Neuronal stem cell (in vitro differentiated cells): ENCODE results near the gene WDR45.

Source experiments
- DNase-seq: peaks from one replicate; pipeline ENCODE4 v3.0.0-alpha.2; 2013; ENCODE audit warnings: low spot score
- H2AFZ ChIP-seq: one replicate; pipeline ENCODE4 v1.6.1; 2013; ENCODE audit warnings: mild to moderate bottlenecking, low read length, inconsistent platforms
- H2AK5ac ChIP-seq: 2 replicates; pipeline ENCODE4 v1.6.1; 2013; ENCODE audit warnings: low read depth, mild to moderate bottlenecking, inconsistent platforms, low read length, moderate library complexity, mixed read lengths
- H2BK120ac ChIP-seq: 2 replicates; pipeline ENCODE4 v1.6.1; 2013; ENCODE audit warnings: low read depth, mild to moderate bottlenecking, inconsistent platforms, low read length, moderate library complexity, mixed read lengths
- H2BK12ac ChIP-seq: one replicate; pipeline ENCODE4 v1.6.1; 2013; ENCODE audit warnings: low read length, inconsistent platforms
- H2BK15ac ChIP-seq: 2 replicates; pipeline ENCODE4 v1.6.1; 2013; ENCODE audit warnings: mild to moderate bottlenecking, low read length, inconsistent platforms, mixed read lengths
- H2BK5ac ChIP-seq: one replicate; pipeline ENCODE4 v1.6.1; 2013; ENCODE audit warnings: inconsistent platforms, mild to moderate bottlenecking, low read length, moderate library complexity
- H3K14ac ChIP-seq: one replicate; pipeline ENCODE4 v1.6.1; 2013; ENCODE audit warnings: low read length, inconsistent platforms
- H3K18ac ChIP-seq: 2 replicates; pipeline ENCODE4 v1.6.1; 2013; ENCODE audit warnings: low read length, inconsistent platforms
- H3K23ac ChIP-seq: 2 replicates; pipeline ENCODE4 v1.6.1; 2013; ENCODE audit warnings: low read depth, mild to moderate bottlenecking, mixed read lengths, low read length, inconsistent platforms; ENCODE audit not compliant: poor library complexity
- H3K27ac ChIP-seq: replicated peaks from 3 replicates; pipeline ENCODE4 v1.5.1; 2013; ENCODE audit warnings: low read length, inconsistent platforms
- H3K27me3 ChIP-seq, 3 experiments: 2 replicates each; pipeline ENCODE4 v1.6.1; 2013; ENCODE audit warnings: low read length in 3 of 3, mild to moderate bottlenecking in 2 of 3, inconsistent platforms in 1 of 3, low read depth in 1 of 3, mixed read lengths in 1 of 3, moderate library complexity in 1 of 3; ENCODE audit not compliant: control insufficient read depth in 3 of 3, insufficient read depth in 3 of 3
- H3K36me3 ChIP-seq, 2 donors: replicated peaks in 1 of 2; 2 replicates each; pipeline ENCODE4 v1.6.1; 2013; ENCODE audit warnings: low read length in 2 of 2; ENCODE audit not compliant: control insufficient read depth in 2 of 2, insufficient read depth in 2 of 2
- H3K4ac ChIP-seq: 2 replicates; pipeline ENCODE4 v1.6.1; 2013; ENCODE audit warnings: inconsistent platforms, mild to moderate bottlenecking, low read length, moderate library complexity
- H3K4me1 ChIP-seq, 2 donors: 1 replicate in 1 of 2; 2 replicates in 1 of 2; pipeline ENCODE4 v1.6.1; 2013; ENCODE audit warnings: low read length in 2 of 2, low read depth in 1 of 2; ENCODE audit not compliant: control insufficient read depth in 2 of 2, insufficient read depth in 1 of 2
- H3K4me2 ChIP-seq: one replicate; pipeline ENCODE4 v1.6.1; 2013; ENCODE audit warnings: mild to moderate bottlenecking, low read length, inconsistent platforms; ENCODE audit not compliant: insufficient read depth, poor library complexity, severe bottlenecking
- H3K4me3 ChIP-seq, 2 donors: 2 replicates each; pipeline ENCODE4 v1.5.1; 2013; ENCODE audit warnings: low read length in 2 of 2, mild to moderate bottlenecking in 2 of 2, inconsistent platforms in 1 of 2, moderate library complexity in 1 of 2
- H3K79me1 ChIP-seq: one replicate; pipeline ENCODE4 v1.6.1; 2013; ENCODE audit warnings: low read depth, mild to moderate bottlenecking, inconsistent platforms, low read length, moderate library complexity
- H3K9ac ChIP-seq: one replicate; pipeline ENCODE4 v1.6.1; 2013; ENCODE audit warnings: mild to moderate bottlenecking, low read depth, low read length, inconsistent platforms; ENCODE audit not compliant: poor library complexity
- H3K9me3 ChIP-seq, 2 donors: replicated peaks in 1 of 2; 2 replicates each; pipeline versions ENCODE3 to v1.6.1; 2013; ENCODE audit warnings: low read length in 2 of 2, mild to moderate bottlenecking in 2 of 2, inconsistent platforms in 1 of 2, low read depth in 1 of 2, mixed read lengths in 1 of 2, moderate library complexity in 1 of 2; ENCODE audit not compliant: control insufficient read depth in 2 of 2, insufficient read depth in 1 of 2
- H4K8ac ChIP-seq: one replicate; pipeline ENCODE4 v1.6.1; 2013; ENCODE audit warnings: low read depth, mild to moderate bottlenecking, inconsistent platforms, low read length, moderate library complexity
- H4K91ac ChIP-seq: one replicate; pipeline ENCODE4 v1.6.1; 2013; ENCODE audit warnings: low read length, low read depth, mild to moderate bottlenecking, inconsistent platforms; ENCODE audit not compliant: poor library complexity
- WGBS, 2 donors: extraction: QIAGEN DNeasy Blood & Tissue Kit; methylation state at CpG; one replicate each; pipeline ENCODE4 v1.1.7; 2013; ENCODE audit warnings: missing lambda C conversion rate in 2 of 2, mixed read lengths in 1 of 2; ENCODE audit not compliant: insufficient read length in 2 of 2, insufficient replicate concordance in 1 of 2; ENCODE audit errors: extremely low coverage in 2 of 2; 5-methylcytosine and 5-hydroxymethylcytosine counted together

WDR45 gene

GRCh38 chrX:49042581-49043219 lies 37.0 kb downstream of the WDR45 start:
- no peak overlapping the region for H3K9ac ChIP-seq
- no peak overlapping the region for H3K14ac ChIP-seq
- H3K4me3 ChIP-seq, result peak overlapping the region; percentile 70 to 95
- no peak overlapping the region for H3K23ac ChIP-seq
- H4K8ac ChIP-seq, result no peak overlapping the region
- no peaks in the 10 kb centered on the region for H3K9me3 ChIP-seq
- peak overlapping the region; percentile 79 for H2AFZ ChIP-seq
- H2AK5ac ChIP-seq, result no peak overlapping the region
- H2BK5ac ChIP-seq, result peak overlapping the region; percentile 87
- H3K18ac ChIP-seq, result peak overlapping the region; percentile 83
- no peak overlapping the region for H2BK12ac ChIP-seq
- H3K36me3 ChIP-seq, result peaks cover 14 to 18% of the 10 kb centered on the region in 2 donors
- H3K4ac ChIP-seq, result no peak overlapping the region
- DNase-seq, result no peak
- peak overlapping the region; percentile 46 for H3K27ac ChIP-seq
- no CpG with 5 or more reads among the region's 29 CpGs for WGBS, 2 donors
- no peaks in the 10 kb centered on the region for H3K27me3 ChIP-seq
- no peak overlapping the region for H2BK120ac ChIP-seq
- H4K91ac ChIP-seq, result no peak overlapping the region
- no peak overlapping the region for H2BK15ac ChIP-seq
- H3K4me1 ChIP-seq, result peaks cover 8 to 17% of the 10 kb centered on the region in 2 donors
- H3K4me2 ChIP-seq, result peak overlapping the region; percentile 57
- H3K79me1 ChIP-seq, result peaks cover 2% of the 10 kb centered on the region

GRCh38 chrX:49041744-49042580 lies 37.7 kb downstream of the WDR45 start:
- Histone ChIP-seq H4K8ac (no peak overlapping the region), H3K79me1 (peaks cover 2% of the 10 kb centered on the region), H2BK15ac (no peak overlapping the region), H2BK12ac (no peak overlapping the region), H3K27me3 (no peaks in the 10 kb centered on the region), H2AFZ (peak overlapping the region; percentile 11), H2BK5ac (no peak overlapping the region), H3K9me3 (no peaks in the 10 kb centered on the region), H3K9ac (no peak overlapping the region), H2BK120ac (no peak overlapping the region), H3K4me3 (peak overlapping the region; percentile 70 to 95), H3K23ac (no peak overlapping the region), H3K4ac (no peak overlapping the region), H4K91ac (no peak overlapping the region), H3K18ac (no peak overlapping the region), H2AK5ac (no peak overlapping the region), H3K4me1 (peaks cover 8 to 17% of the 10 kb centered on the region in 2 donors), H3K27ac (peak overlapping the region; percentile 45), H3K36me3 (peaks cover 19 to 26% of the 10 kb centered on the region in 2 donors), H3K4me2 (peak overlapping the region; percentile 57), H3K14ac (no peak overlapping the region)
- no CpG with 5 or more reads among the region's 10 CpGs for WGBS, 2 donors
- DNase-seq, result no peak

GRCh38 chrX:49040376-49040955 lies 39.2 kb downstream of the WDR45 start:
- WGBS, 2 donors, result no CpG with 5 or more reads among the region's 7 CpGs
- peak overlapping the region in 1 of 2 donors; percentile 15 for H3K4me3 ChIP-seq
- H3K4me1 ChIP-seq, result peaks cover 8 to 17% of the 10 kb centered on the region in 2 donors
- H2BK12ac ChIP-seq, result no peak overlapping the region
- DNase-seq, result no peak
- H3K27me3 ChIP-seq, result no peaks in the 10 kb centered on the region
- H3K36me3 ChIP-seq, result peaks cover 19 to 33% of the 10 kb centered on the region in 2 donors
- no peak overlapping the region for H3K4ac ChIP-seq
- H2BK120ac ChIP-seq, result no peak overlapping the region
- no peaks in the 10 kb centered on the region for H3K9me3 ChIP-seq
- no peak overlapping the region for H3K23ac ChIP-seq
- no peak overlapping the region for H3K9ac ChIP-seq
- H3K27ac ChIP-seq, result peak overlapping the region; percentile 18
- no peak overlapping the region for H4K91ac ChIP-seq
- H2AFZ ChIP-seq, result no peak overlapping the region
- H3K18ac ChIP-seq, result no peak overlapping the region
- no peak overlapping the region for H2BK5ac ChIP-seq
- H2BK15ac ChIP-seq, result no peak overlapping the region
- H4K8ac ChIP-seq, result no peak overlapping the region
- H3K14ac ChIP-seq, result no peak overlapping the region
- no peak overlapping the region for H2AK5ac ChIP-seq
- H3K4me2 ChIP-seq, result peak overlapping the region; percentile 28
- peaks cover 2% of the 10 kb centered on the region for H3K79me1 ChIP-seq
